Measurements from ENCODE around the gene TMEM41A. TPM values are rescaled to one million over a fixed set of nuclear protein-coding genes. Genes with fewer than 3 reads are reported as not detected.

The TMEM41A gene
- polyA plus RNA-seq, 1 donor from 2014 or later: 12.9 TPM

- Histone ChIP-seq H3K27me3 (ENCODE audit: insufficient read depth, low read depth, low read length) (no peaks in the 10 kb centered on the region), H3K4me3 (ENCODE audit: low read length) (no peak overlapping the region), H3F3A (ENCODE audit: insufficient read depth, low read length, poor library complexity, severe bottlenecking) (no peaks in the 10 kb centered on the region), H3K9me2 (ENCODE audit: insufficient read depth, low read length) (no peaks in the 10 kb centered on the region), H3K79me2 (replicated peaks; ENCODE audit: insufficient read depth, low read length) (no peaks in the 10 kb centered on the region), H3K4me2 (ENCODE audit: low read length) (no peak overlapping the region), H3K36me3 (ENCODE audit: insufficient read depth, low read length) (no peaks in the 10 kb centered on the region), H4K20me1 (ENCODE audit: insufficient read depth) (no peaks in the 10 kb centered on the region), H3K9me3 (ENCODE audit: low read length) (no peaks in the 10 kb centered on the region), H3K9ac (ENCODE audit: low read length) (no peak overlapping the region), H3K27ac (ENCODE audit: low read length) (no peak overlapping the region), H2AFZ (ENCODE audit: low read depth, low read length) (no peak overlapping the region)
- TF ChIP-seq TAF1 (IDR thresholded peaks at IDR 0.05; ENCODE audit: low read depth) (no peak), REST (IDR thresholded peaks at IDR 0.05; ENCODE audit: borderline replicate concordance) (no peak), POLR2AphosphoS5 (IDR thresholded peaks at IDR 0.05) (no peak), CTCF (IDR thresholded peaks at IDR 0.05; ENCODE audit: poor library complexity, severe bottlenecking) (no peak)
Observed at GRCh38 chr3:185503521-185503920, 4.7 kb upstream of the TMEM41A start.

- H3K79me2 ChIP-seq (replicated peaks; ENCODE audit: insufficient read depth, low read length): no peaks in the 10 kb centered on the region
- no peak overlapping the region for H3K27ac ChIP-seq (ENCODE audit: low read length)
- no peak overlapping the region for H3K4me3 ChIP-seq (ENCODE audit: low read length)
- no peaks in the 10 kb centered on the region for H3F3A ChIP-seq (ENCODE audit: insufficient read depth, low read length, poor library complexity, severe bottlenecking)
- H3K27me3 ChIP-seq (ENCODE audit: insufficient read depth, low read depth, low read length): no peaks in the 10 kb centered on the region
- H3K9me3 ChIP-seq (ENCODE audit: low read length): no peaks in the 10 kb centered on the region
- no peak overlapping the region for H3K4me2 ChIP-seq (ENCODE audit: low read length)
- no peak overlapping the region for H3K9ac ChIP-seq (ENCODE audit: low read length)
- H2AFZ ChIP-seq (ENCODE audit: low read depth, low read length): no peak overlapping the region
- no peak for TF ChIP-seq CTCF (IDR thresholded peaks at IDR 0.05; ENCODE audit: poor library complexity, severe bottlenecking)
- no peak for TF ChIP-seq EZH2 (IDR thresholded peaks at IDR 0.05; ENCODE audit: borderline replicate concordance, insufficient read depth, low read length, poor library complexity, severe bottlenecking)
- TF ChIP-seq SMC3 (conservative IDR thresholded peaks at IDR 0.05; ENCODE audit: poor library complexity): no peak
- TF ChIP-seq RAD21 (conservative IDR thresholded peaks at IDR 0.05): no peak
- no peak for TF ChIP-seq MXI1 (conservative IDR thresholded peaks at IDR 0.05; ENCODE audit: poor library complexity, severe bottlenecking)
- TF ChIP-seq REST (IDR thresholded peaks at IDR 0.05; ENCODE audit: borderline replicate concordance): no peak
- no peak for TF ChIP-seq POLR2AphosphoS5 (IDR thresholded peaks at IDR 0.05)
- no peak for TF ChIP-seq EP300 (conservative IDR thresholded peaks at IDR 0.05; ENCODE audit: poor library complexity, severe bottlenecking)
- TF ChIP-seq TAF1 (IDR thresholded peaks at IDR 0.05; ENCODE audit: low read depth): no peak
- H4K20me1 ChIP-seq (ENCODE audit: insufficient read depth): no peaks in the 10 kb centered on the region
- no peaks in the 10 kb centered on the region for H3K36me3 ChIP-seq (ENCODE audit: insufficient read depth, low read length)
- no peaks in the 10 kb centered on the region for H3K9me2 ChIP-seq (ENCODE audit: insufficient read depth, low read length)
Observed at GRCh38 chr3:185502987-185503386, 4.2 kb upstream of the TMEM41A start.
